Osteoblast (primary cell): ENCODE measurements around the gene RHBG. TPM values are rescaled to one million over a fixed set of nuclear protein-coding genes. Genes with fewer than 3 reads are reported as not detected.
A peak's percentile ranks its signal among the peaks of the same experiment; 100 is the strongest.
"Not testable (repeated sequence)": the region's sequence is repeated elsewhere in the genome, so short reads cannot be mapped to it uniquely, and the experiment has no call there.

Source experiments
- DNase-seq: peaks from one replicate; pipeline ENCODE4 v3.0.0; 2011; ENCODE audit warnings: low spot score, mixed read lengths; ENCODE audit not compliant: insufficient read length; ENCODE audit errors: missing footprints
- H2AFZ ChIP-seq: 2 replicates; pipeline ENCODE4 v1.6.0; 2011; ENCODE audit warnings: mild to moderate bottlenecking, low read length
- H3K27ac ChIP-seq: 2 replicates; pipeline ENCODE4 v1.5.1; 2011; ENCODE audit warnings: mild to moderate bottlenecking, low read depth, low read length, moderate library complexity
- H3K27me3 ChIP-seq: 2 replicates; pipeline ENCODE4 v1.6.0; 2012; ENCODE audit warnings: mild to moderate bottlenecking, control low read depth, inconsistent platforms, low read length, moderate library complexity; ENCODE audit not compliant: insufficient read depth
- H3K36me3 ChIP-seq: 2 replicates; pipeline ENCODE4 v1.5.1; 2011; ENCODE audit warnings: mild to moderate bottlenecking, low read length, control low read depth, moderate library complexity; ENCODE audit not compliant: insufficient read depth
- H3K4me1 ChIP-seq: 2 replicates; pipeline ENCODE4 v1.5.1; 2011; ENCODE audit warnings: mild to moderate bottlenecking, low read length, control low read depth, moderate library complexity; ENCODE audit not compliant: insufficient read depth
- H3K4me2 ChIP-seq: 2 replicates; pipeline ENCODE4 v1.6.0; 2011; ENCODE audit warnings: mild to moderate bottlenecking, low read length; ENCODE audit not compliant: insufficient read depth
- H3K4me3 ChIP-seq: fragments of 200-600 bp; sonication (generic); 3 replicates; pipeline ENCODE4 v1.5.1; 2012; ENCODE audit warnings: mild to moderate bottlenecking, low read length, inconsistent platforms; ENCODE audit not compliant: insufficient read depth
- H3K79me2 ChIP-seq: 2 replicates; pipeline ENCODE4 v1.6.0; 2012; ENCODE audit warnings: mild to moderate bottlenecking, low read length, control low read depth, inconsistent platforms; ENCODE audit not compliant: insufficient read depth
- H3K9me3 ChIP-seq: 2 replicates; pipeline ENCODE4 v1.5.1; 2011; ENCODE audit warnings: low read depth, low read length, control low read depth
- H4K20me1 ChIP-seq: 2 replicates; pipeline ENCODE4 v1.6.0; 2012; ENCODE audit warnings: mild to moderate bottlenecking, low read length, control low read depth; ENCODE audit not compliant: insufficient read depth
- total RNA-seq: library from RNA; depleted of rRNA; stranded (reverse); fragments of >200 nt; gene quantifications from 2 replicates; pipeline ENCODE4 v1.2.3, GENCODE V29; 2012
- TF ChIP-seq, protein P1 (sequence below): IDR thresholded peaks from 2 replicates; pipeline ENCODE4 v1.5.1; 2011; ENCODE audit warnings: mild to moderate bottlenecking, low read depth, low read length, moderate library complexity; ENCODE audit errors: extremely low read depth

The RHBG gene, protein sequence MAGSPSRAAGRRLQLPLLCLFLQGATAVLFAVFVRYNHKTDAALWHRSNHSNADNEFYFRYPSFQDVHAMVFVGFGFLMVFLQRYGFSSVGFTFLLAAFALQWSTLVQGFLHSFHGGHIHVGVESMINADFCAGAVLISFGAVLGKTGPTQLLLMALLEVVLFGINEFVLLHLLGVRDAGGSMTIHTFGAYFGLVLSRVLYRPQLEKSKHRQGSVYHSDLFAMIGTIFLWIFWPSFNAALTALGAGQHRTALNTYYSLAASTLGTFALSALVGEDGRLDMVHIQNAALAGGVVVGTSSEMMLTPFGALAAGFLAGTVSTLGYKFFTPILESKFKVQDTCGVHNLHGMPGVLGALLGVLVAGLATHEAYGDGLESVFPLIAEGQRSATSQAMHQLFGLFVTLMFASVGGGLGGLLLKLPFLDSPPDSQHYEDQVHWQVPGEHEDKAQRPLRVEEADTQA
- total RNA-seq = not detected in 2 replicates

DNA sequence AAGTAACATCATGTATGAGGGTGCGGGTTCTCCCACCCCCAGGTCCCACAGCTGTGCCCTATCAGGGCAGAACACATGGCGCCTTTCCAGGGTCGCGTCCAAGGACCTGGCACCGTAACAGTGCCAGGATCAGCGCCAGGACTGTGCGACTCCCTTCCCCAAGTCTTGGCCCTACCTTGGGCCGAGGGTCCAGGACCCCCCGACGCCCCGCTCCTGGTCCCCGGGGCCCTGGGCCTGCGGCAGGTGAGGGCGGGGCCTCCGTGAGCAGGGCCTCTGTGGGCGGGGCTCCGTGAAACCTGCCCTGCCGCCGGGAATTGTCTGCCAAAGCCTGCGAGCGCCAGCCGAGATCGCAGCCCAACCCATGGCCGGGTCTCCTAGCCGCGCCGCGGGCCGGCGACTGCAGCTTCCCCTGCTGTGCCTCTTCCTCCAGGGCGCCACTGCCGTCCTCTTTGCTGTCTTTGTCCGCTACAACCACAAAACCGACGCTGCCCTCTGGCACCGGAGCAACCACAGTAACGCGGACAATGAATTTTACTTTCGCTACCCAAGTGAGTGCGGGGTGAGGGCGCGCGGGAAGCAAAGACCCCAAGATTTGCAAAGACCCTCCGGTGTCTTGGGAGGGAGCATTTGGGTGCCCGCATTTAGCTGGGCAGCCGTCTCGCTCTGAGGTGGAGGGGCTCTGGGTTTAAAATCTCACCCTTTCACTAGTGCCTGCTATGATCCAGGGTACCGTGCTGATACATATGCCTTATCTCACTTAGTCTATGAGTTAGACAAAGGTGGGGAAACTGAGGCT lies at the start of gene RHBG:
Gene RHBG, plus strand, starts transcription at position 323 of the 796 bp plus-strand sequence. Its CDS starts 39 bp downstream, at position 362.
- peak within 1 kb of the TSS; percentile 66 for H3K4me3 ChIP-seq
- no peak within 1 kb of the TSS for H3K27ac ChIP-seq
- H4K20me1 ChIP-seq = no peaks in the 10 kb centered on the region
- TF ChIP-seq, protein P1, sequence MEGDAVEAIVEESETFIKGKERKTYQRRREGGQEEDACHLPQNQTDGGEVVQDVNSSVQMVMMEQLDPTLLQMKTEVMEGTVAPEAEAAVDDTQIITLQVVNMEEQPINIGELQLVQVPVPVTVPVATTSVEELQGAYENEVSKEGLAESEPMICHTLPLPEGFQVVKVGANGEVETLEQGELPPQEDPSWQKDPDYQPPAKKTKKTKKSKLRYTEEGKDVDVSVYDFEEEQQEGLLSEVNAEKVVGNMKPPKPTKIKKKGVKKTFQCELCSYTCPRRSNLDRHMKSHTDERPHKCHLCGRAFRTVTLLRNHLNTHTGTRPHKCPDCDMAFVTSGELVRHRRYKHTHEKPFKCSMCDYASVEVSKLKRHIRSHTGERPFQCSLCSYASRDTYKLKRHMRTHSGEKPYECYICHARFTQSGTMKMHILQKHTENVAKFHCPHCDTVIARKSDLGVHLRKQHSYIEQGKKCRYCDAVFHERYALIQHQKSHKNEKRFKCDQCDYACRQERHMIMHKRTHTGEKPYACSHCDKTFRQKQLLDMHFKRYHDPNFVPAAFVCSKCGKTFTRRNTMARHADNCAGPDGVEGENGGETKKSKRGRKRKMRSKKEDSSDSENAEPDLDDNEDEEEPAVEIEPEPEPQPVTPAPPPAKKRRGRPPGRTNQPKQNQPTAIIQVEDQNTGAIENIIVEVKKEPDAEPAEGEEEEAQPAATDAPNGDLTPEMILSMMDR = no peak
- H3K9me3 ChIP-seq = no peaks in the 10 kb centered on the region
- H2AFZ ChIP-seq = peak within 1 kb of the TSS; percentile 50
- H3K4me2 ChIP-seq = peak within 1 kb of the TSS; percentile 74
- H3K79me2 ChIP-seq = no peaks in the 10 kb centered on the region
- H3K36me3 ChIP-seq = no peaks in the 10 kb centered on the region
- DNase-seq = no peak
- peaks cover 10% of the 10 kb centered on the region for H3K4me1 ChIP-seq
- peaks cover 40% of the 10 kb centered on the region for H3K27me3 ChIP-seq

DNA sequence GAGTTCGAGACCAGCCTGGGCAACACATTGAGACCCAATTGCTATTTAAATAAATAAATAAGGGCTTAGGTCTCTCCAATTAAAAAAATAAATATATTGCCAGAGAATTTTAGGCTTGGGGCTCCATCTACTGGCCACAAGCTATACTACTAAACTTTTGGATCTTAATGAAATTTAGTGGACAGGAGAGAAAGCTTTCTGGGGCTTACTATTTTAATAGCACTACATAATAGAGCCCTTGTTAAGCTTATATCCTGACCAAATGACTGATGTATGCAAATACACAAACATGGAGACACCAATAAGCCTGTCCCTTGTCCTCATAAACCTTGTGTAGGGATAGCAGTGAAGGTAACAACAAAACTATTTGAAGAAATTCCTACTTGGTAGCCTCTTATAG lies 49.3 kb upstream of the RHBG start:
- no peaks in the 10 kb centered on the region for H3K9me3 ChIP-seq
- no peak overlapping the region for H3K27ac ChIP-seq
- H3K4me1 ChIP-seq = no peaks in the 10 kb centered on the region
- peaks cover 2% of the 10 kb centered on the region for H4K20me1 ChIP-seq
- peak; percentile 81 for DNase-seq
- no peak overlapping the region for H3K4me2 ChIP-seq
- H3K4me3 ChIP-seq = no peak overlapping the region
- H2AFZ ChIP-seq = no peak overlapping the region
- no peaks in the 10 kb centered on the region for H3K27me3 ChIP-seq
- TF ChIP-seq, protein P1 = peak; percentile 63
- peaks cover 2% of the 10 kb centered on the region for H3K79me2 ChIP-seq
- H3K36me3 ChIP-seq = peaks cover 86% of the 10 kb centered on the region

DNA sequence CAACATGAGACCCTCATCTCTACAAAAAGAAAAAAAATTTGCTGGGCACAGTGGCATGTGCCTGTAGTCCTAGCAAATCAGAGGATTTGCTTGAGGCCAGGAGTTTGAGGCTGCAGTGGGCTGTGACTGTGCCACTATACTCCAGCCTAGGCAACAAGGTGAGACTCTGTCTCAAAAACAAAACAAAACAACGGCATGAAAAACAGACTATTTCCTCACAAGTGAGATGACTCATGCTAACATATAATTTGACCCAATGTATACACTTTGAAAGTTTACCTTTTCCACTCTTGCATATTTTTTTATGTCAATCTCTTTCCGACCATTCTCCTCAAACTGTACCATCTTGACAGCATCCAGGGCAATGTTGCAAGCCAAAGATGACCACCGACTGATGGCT lies 48.5 kb upstream of the RHBG start:
- H3K4me2 ChIP-seq = no peak overlapping the region
- no peak overlapping the region for H3K4me3 ChIP-seq
- peaks cover 87% of the 10 kb centered on the region for H3K36me3 ChIP-seq
- TF ChIP-seq, protein P1 = no peak
- H2AFZ ChIP-seq = no peak overlapping the region
- no peak overlapping the region for H3K27ac ChIP-seq
- H4K20me1 ChIP-seq = peaks cover 2% of the 10 kb centered on the region
- H3K27me3 ChIP-seq = no peaks in the 10 kb centered on the region
- no peak for DNase-seq
- no peaks in the 10 kb centered on the region for H3K9me3 ChIP-seq
- H3K79me2 ChIP-seq = peaks cover 2% of the 10 kb centered on the region
- no peaks in the 10 kb centered on the region for H3K4me1 ChIP-seq

DNA sequence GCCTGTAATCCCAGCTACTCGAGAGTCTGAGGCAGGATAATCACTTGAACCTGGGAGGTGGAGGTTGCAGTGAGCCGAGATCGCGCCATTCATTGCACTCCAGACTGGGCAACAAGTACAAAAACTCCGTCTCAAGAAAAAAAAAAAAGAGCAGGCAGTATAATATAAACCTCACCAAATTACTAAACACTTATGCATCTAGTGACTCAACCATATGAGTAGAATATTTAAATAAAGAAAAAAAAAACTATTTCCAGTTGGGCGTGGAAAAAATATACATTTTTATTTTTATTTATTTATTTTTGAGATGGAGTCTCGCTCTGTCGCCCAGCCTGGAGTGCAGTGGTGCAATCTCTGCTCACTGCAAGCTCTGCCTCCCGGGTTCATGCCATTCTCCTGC lies 45.8 kb upstream of the RHBG start:
- H3K27me3 ChIP-seq, H3K27ac ChIP-seq, H2AFZ ChIP-seq, H3K79me2 ChIP-seq, H4K20me1 ChIP-seq, H3K4me1 ChIP-seq, H3K9me3 ChIP-seq, H3K4me3 ChIP-seq, H3K4me2 ChIP-seq: not testable (repeated sequence)
- peak; percentile 22 for DNase-seq
- H3K36me3 ChIP-seq = peaks cover 73% of the 10 kb centered on the region
